HPDE6-E6E7 (cell line): ENCODE results near the gene ZSWIM3.

Experiments
- DNase-seq: peaks from one replicate; pipeline ENCODE4 v3.0.0; 2011; ENCODE audit warnings: missing footprints; ENCODE audit errors: extremely low spot score

Gene ZSWIM3

DNA sequence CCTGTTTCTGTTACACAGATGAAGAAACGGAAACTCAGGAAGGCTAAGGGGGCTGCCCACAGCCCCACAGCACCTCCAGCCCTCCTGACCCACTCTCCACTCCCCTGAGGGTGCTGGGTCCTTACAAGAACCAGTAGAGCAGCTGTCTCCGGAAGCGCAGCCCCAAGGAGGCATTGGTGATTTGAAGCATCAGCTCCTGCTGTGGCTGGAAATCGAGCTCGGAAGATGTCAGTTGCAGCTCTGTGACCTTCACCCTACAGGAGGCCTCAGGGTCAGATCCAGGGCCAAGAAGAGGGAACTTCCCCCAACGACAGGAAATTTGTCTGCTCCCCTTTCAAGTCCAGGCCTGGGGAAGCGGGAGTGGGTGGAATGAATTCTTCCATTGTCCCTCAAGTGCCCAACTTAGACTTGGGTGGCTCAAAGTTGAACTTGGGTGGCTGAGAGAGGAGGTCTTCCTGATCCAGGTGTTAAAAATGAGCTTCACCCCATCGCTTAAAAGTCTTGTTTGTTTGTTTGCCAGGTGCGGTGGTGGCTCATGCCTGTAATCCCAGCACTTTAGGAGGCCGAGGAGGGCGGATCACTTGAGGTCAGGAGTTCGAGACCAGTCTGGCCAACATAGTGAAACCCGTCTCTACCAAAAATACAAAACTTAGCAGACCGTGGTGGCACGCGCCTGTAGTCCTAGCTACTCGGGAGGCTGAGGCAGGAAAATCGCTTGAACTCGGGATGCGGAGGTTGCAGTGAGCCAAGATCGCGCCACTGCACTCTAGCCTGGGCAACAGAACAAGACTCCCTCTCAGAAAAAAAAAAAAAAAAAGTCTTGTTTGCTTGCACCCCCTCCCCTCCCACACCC is 52.6 kb downstream of the ZSWIM3 start:
- no peak for DNase-seq

GRCh38 chr20:45910670-45911485 is 53.5 kb downstream of the ZSWIM3 start:
- peak; percentile 98 for DNase-seq

GRCh38 chr20:45911486-45912343 is 54.3 kb downstream of the ZSWIM3 start, which contains the start of gene PLTP:
TSS of gene PLTP (minus strand) at chr20:45912155. CDS start at chr20:45911452, 703 bp downstream.
- DNase-seq, result no peak

- DNase-seq, result no peak
Measured at GRCh38 chr20:45912344-45912682, 54.9 kb downstream of the ZSWIM3 start.

- DNase-seq, result no peak
Measured at GRCh38 chr20:45913116-45913515, 55.7 kb downstream of the ZSWIM3 start.

DNA sequence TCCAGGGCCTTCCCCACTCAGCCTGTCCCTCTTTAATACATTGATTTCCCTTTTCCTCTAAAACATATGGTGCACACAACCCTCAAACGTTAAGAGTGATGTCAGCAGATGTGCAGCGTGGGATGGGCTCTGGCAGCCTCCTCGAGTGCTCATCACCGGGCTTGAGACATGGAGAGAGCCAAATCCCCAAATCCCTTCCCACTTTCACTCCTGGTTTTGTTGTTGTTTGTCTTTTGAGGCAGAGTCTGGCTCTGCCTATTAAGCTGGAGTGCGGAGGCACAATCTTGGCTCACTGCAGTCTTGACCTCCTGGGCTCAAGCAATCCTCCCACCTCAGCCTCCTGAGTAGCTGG is 60.4 kb downstream of the ZSWIM3 start:
- DNase-seq, result no peak

- no peak for DNase-seq
Measured at GRCh38 chr20:45918182-45918737, 60.8 kb downstream of the ZSWIM3 start.

DNA sequence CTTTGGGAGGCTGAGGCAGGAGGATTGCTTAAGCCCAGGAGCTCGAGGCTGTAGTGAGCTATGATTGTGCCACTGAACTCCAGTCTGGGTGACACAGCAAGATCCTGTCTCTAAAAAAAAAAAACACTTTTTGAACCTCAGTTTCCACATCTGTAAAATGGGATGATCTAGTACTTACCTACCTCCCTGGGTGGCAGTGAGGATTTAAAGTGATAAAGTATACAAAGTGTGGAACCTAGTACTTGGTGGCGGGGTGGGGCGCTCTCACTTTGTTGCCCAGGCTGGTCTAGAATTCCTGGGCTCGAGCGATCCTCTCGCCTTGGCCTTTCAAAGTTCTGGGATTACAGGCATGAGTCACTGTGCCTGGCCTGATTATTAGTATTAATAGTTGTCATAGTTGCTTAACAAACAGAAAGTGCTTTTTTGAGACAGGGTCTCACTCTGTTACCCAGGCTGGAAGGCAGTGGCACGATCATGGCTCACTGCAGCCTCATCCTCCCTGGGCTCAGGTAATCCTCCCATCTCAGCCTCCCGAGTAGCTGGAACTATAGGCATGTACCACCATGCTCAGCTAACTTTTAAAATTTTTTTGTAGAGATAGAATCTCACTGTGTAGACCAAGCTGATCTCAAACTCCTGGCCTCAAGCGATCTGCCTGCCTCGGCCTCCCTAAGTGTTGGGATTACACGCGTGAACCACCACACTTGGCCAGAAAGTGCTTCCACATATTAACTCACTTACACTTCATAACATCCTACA is 61.5 kb downstream of the ZSWIM3 start:
- no peak for DNase-seq

DNA sequence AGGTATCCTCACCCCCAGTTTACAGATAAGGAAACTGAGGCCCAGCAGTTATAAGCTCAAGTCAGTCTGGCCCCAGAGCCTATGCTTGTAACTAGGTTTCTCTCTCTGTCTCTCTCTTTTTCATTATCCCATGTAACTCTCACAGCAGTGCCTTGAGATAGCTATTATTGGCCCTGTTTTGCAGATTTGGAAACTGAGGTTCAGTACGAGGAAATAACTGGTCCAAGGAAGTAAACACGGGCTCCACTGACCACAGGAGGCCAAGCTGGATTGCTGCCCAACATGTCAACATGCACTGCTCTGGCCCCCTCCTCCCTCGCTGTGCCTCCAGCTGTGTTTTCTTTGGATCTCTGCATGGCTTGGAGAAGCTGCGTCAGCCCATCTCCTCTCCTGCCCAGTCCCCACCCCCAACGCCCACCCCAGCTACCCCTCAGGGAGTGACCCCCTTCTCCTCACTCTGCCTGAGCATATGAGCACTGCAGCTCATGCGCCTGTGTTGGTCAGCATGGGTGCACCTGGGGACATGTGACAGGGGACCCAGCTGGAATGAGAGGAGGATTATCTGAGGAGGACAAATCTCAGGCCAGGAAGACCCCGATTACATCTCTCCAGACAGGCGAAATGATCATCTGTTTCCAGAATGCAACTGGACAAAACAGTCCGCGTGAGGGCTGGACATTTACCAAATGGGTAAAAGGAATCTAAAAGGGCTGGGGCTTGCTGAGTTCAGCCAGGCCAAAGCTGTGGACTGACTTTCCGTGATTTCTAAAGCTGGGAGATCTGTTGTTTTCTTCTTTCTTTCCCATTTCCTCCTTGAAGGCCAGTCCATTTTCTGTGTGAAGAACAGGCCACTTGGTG is 62.4 kb downstream of the ZSWIM3 start:
- no peak for DNase-seq

- DNase-seq, result no peak
Measured at GRCh38 chr20:45920462-45921336, 63.3 kb downstream of the ZSWIM3 start.

GRCh38 chr20:45921337-45922189 is 64.1 kb downstream of the ZSWIM3 start:
- no peak for DNase-seq

DNA sequence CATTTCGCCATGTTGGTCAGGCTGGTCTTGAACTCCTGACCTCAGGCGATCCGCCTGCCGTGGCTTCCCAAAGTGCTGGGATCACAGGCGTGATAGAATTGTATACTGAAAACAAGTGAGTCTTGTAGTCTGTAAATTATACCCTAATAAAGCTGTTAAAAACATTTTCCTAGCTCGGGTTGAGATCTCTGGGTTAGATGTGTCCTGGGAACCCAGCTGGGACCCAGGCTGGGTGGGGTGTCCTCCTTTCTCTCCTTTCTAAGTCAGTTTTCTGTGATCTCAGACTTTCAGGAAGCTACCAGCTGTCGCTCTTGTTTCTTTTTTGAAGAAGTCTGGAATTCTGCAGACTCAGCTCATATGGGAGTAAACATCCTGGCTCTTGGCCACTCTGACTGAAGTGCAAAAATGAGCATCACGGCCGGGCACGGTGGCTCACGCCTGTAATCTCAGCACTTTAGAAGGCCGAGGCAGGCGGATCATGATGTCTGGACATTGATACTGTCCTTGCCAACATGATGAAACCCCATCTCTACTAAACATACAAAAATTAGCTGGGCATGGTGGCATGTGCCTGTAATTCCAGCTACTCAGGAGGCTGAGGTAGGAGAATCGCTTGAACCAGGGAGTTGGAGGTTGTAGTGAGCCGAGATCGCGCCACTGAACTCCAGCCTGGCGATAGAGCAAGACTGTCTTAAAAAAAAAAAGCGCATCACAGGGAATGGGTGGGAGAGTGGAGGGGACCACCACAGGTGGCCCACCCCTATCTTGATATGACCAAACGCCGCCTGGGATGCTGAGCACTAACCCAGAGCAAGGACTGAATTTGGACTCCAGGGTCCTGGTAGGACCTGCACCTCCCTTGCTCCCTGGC is 67.2 kb downstream of the ZSWIM3 start:
- DNase-seq, result no peak

- DNase-seq, result no peak
Measured at GRCh38 chr20:45925821-45926506, 68.5 kb downstream of the ZSWIM3 start.

DNA sequence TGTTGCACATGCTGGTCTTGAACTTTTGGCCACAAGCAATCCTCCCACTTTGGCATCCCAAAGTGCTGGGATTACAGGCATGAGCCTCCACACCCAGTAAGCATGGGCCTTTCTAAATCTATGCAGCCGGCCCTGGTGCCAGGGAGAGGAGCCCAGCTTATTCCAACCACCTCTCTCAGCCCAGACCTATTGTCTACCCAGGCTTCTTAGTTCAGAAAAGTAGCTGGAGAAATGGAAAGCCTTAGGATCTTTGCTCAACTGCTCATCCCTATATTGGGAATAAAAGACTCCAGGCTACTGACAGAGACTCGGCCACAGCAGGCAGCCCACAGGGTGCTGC is 69.3 kb downstream of the ZSWIM3 start:
- no peak for DNase-seq

- DNase-seq, result no peak
Measured at GRCh38 chr20:45927071-45927878, 69.9 kb downstream of the ZSWIM3 start.
